Heart right ventricle (tissue), 16 donors: Measurements from ENCODE around the gene GMEB2. TPM values are rescaled to one million over a fixed set of nuclear protein-coding genes. Genes with fewer than 3 reads are reported as not detected.
A peak's percentile ranks its signal among the peaks of the same experiment; 100 is the strongest.
"Not testable (repeated sequence)": the region's sequence is repeated elsewhere in the genome, so short reads cannot be mapped to it uniquely, and the experiment has no call there.

Experiments
- ATAC-seq, 8 donors: fragments of 200-7000 bp; cut with Tn5 transposase; one replicate each; pipeline ENCODE4 v1.9.1; 2020; ENCODE audit warnings: mild to moderate bottlenecking in 8 of 8, moderate library complexity in 8 of 8, moderate number of reproducible peaks in 1 of 8
- DNase-seq, 2 donors: peaks; one replicate each; pipeline ENCODE4 v3.0.0-alpha.2; 2020
- H3K27ac ChIP-seq, 10 donors: fragments of 200-600 bp; sonication (generic) in 2 of 10; one replicate each; pipeline versions ENCODE4 v1.5.0 to v1.8.0; 2020 to 2022; ENCODE audit warnings: mild to moderate bottlenecking in 3 of 10
- H3K27me3 ChIP-seq, 7 donors: fragments of 200-600 bp; one replicate each; pipeline ENCODE4 v1.8.0; 2021 to 2022; ENCODE audit warnings: mild to moderate bottlenecking in 2 of 7
- H3K36me3 ChIP-seq, 9 donors: fragments of 200-600 bp; sonication (generic) in 1 of 9; one replicate each; pipeline versions ENCODE4 v1.5.0 to v1.8.0; 2020 to 2022; ENCODE audit warnings: mild to moderate bottlenecking in 2 of 9
- H3K4me1 ChIP-seq, 9 donors: fragments of 200-600 bp; sonication (generic) in 1 of 9; one replicate each; pipeline versions ENCODE4 v1.5.0 to v1.8.0; 2020 to 2022; ENCODE audit warnings: mild to moderate bottlenecking in 4 of 9
- H3K4me3 ChIP-seq, 10 donors: fragments of 200-600 bp; sonication (generic) in 2 of 10; one replicate each; pipeline versions ENCODE4 v1.5.0 to v1.8.0; 2020 to 2022; ENCODE audit warnings: mild to moderate bottlenecking in 7 of 10, moderate library complexity in 2 of 10
- H3K9me3 ChIP-seq, 11 donors: fragments of 200-600 bp in 10 of 11; sonication (generic) in 2 of 11; one replicate each; pipeline versions ENCODE4 v1.5.0 to v1.8.0; 2013 to 2022; ENCODE audit warnings: mild to moderate bottlenecking in 2 of 11, control low read depth in 1 of 11, moderate library complexity in 1 of 11
- CTCF ChIP-seq, 9 donors: fragments of 200-600 bp; sonication (generic) in 2 of 9; IDR thresholded peaks; one replicate each; pipeline versions ENCODE4 v1.5.0 to v1.8.0; 2021 to 2022; ENCODE audit warnings: antibody characterized with exemption in 9 of 9, mild to moderate bottlenecking in 5 of 9, moderate library complexity in 1 of 9
- WGBS, 2 donors: extraction: QIAGEN DNeasy Blood & Tissue Kit; methylation state at CpG; one replicate each; pipeline ENCODE4 v1.1.7; 2013; ENCODE audit warnings: inconsistent platforms in 1 of 2; 5-methylcytosine and 5-hydroxymethylcytosine counted together
- intact Hi-C, 10 donors: fragments of 100-400 bp; cut with DNase I; formaldehyde crosslinking; loops; one replicate each; pipeline versions ENCODE4 v1.11.1 to v1.14.2; 2022
- polyA plus RNA-seq, 2 donors: library from polyadenylated mRNA; stranded (reverse); fragments of 200-250 nt; gene quantifications; one replicate each; pipeline ENCODE4 v1.2.3, GENCODE V29; 2013
- total RNA-seq, 10 donors: library from RNA; stranded (reverse); fragmentation: NEBNext Ultra II Directional in 3 of 10; extraction: Animal tissue kit (Norgen Biotek cat#: 25700) in 3 of 10; gene quantifications; one replicate each; pipeline versions ENCODE4 v1.2.1 to v1.2.4, GENCODE V29; 2021 to 2023
- donor health status: Arrhythmogenic right ventricular cardiomyopathy.
- donor health status: ischemic (EF 13 %, LVEDD 7.1; RV severe dilation, severe dysfunction).
- donor health status: healthy with polysubstance abuse.
- donor health status: DM: no; HTN: yes; CAD: no.
- donor health status: DM: no; HTN: no; CAD: no.
- donor health status: ischemic (EF 25% LVEDD 6.9; RV normal size, moderate dysfunction).
- donor health status: ischemic (EF 25% LVEDD 5.7; RV mildly dilated, moderate dysfunction).
- donor health status: healthy.
- donor health status: DM: yes; HTN: yes; CAD: no.
- donor health status: Ischemic cardiomyopathy.
- donor health status: ischemic (EF 35%, LVEDD 5.7; RV mildly dilated, moderate dysfunction).
- donor health status: nonischemic (EF 11% LVEDD 7.7; RV severe dilation, severe dysfunction).
- donor health status: DM: yes; HTN: yes; CAD: no.
- donor health status: PGD.
- donor health status: ischemic (EF 29% LVEDD 5.4; RV normal size, mild dysfunction).
- donor health status: nonischemic (EF 23%, LVEDD 6.1; RV moderate dilation, normal function).

GMEB2 gene
- total and polyA plus RNA-seq, 12 donors, result 4.9 to 8.2 (median 5.9) TPM

GRCh38 chr20:63642527-63643247 lies 15.8 kb upstream of the GMEB2 start:
- Histone ChIP-seq H3K9me3 (no peaks in the 10 kb centered on the region), H3K4me3 (peak overlapping the region; percentile 21 to 61 (median 56)), H3K27ac (peak overlapping the region in 1 of 10 donors; percentile 75), H3K27me3 (no peaks in the 10 kb centered on the region), H3K4me1 (peaks cover 4 to 37% (median 14%) of the 10 kb centered on the region in 9 donors), H3K36me3 (no peaks in the 10 kb centered on the region)
- no peak for TF ChIP-seq CTCF (IDR thresholded peaks at IDR 0.05)
- ATAC-seq (peak in 1 of 8 donors; percentile 4), DNase-seq (no peak)
- intact Hi-C loops, result no loop called here
- WGBS, 2 donors, result 35 to 40% methylated on average over 29 of the region's 29 CpGs

- intact Hi-C loops, result no loop called here
- ATAC-seq, result peak; percentile 83 to 91 (median 88)
- H3K27ac ChIP-seq, result peak overlapping the region; percentile 81 to 98 (median 90)
- H3K36me3 ChIP-seq, result no peaks in the 10 kb centered on the region
- 2 to 3% methylated on average over 67 to 86 of the region's 86 CpGs for WGBS, 2 donors
- H3K9me3 ChIP-seq, result no peaks in the 10 kb centered on the region
- peaks cover 4 to 37% (median 14%) of the 10 kb centered on the region in 9 donors for H3K4me1 ChIP-seq
- peak in 7 of 9 donors; percentile 16 to 48 (median 39) for TF ChIP-seq CTCF (IDR thresholded peaks at IDR 0.05)
- peak overlapping the region; percentile 21 to 73 (median 62) for H3K4me3 ChIP-seq
- H3K27me3 ChIP-seq, result no peaks in the 10 kb centered on the region
- DNase-seq, result peak; percentile 86 to 91
Measured at GRCh38 chr20:63641792-63642523, 15.1 kb upstream of the GMEB2 start.

GRCh38 chr20:63641146-63641791 lies 14.4 kb upstream of the GMEB2 start:
- 17 to 23% methylated on average over 41 of the region's 47 CpGs for WGBS, 2 donors
- DNase-seq, result peak in 1 of 2 donors; percentile 48
- no peaks in the 10 kb centered on the region for H3K36me3 ChIP-seq
- H3K4me3 ChIP-seq, result peak overlapping the region; percentile 47 to 73 (median 62)
- no peak for TF ChIP-seq CTCF (IDR thresholded peaks at IDR 0.05)
- intact Hi-C loops, result no loop called here
- H3K9me3 ChIP-seq, result no peaks in the 10 kb centered on the region
- no peaks in the 10 kb centered on the region for H3K27me3 ChIP-seq
- H3K27ac ChIP-seq, result peak overlapping the region; percentile 81 to 98 (median 90)
- ATAC-seq, result peak; percentile 19 to 63 (median 37)
- H3K4me1 ChIP-seq, result peaks cover 4 to 40% (median 14%) of the 10 kb centered on the region in 9 donors

- intact Hi-C loops, H3K27me3 ChIP-seq, H3K9me3 ChIP-seq, DNase-seq, H3K36me3 ChIP-seq: not testable (repeated sequence)
- H3K4me3 ChIP-seq, result peak overlapping the region in 9 of 10 donors; percentile 18 to 73 (median 33)
- H3K27ac ChIP-seq, result peak overlapping the region; percentile 7 to 91 (median 84)
- 63 to 71% methylated on average over 6 to 17 of the region's 17 CpGs for WGBS, 2 donors
- peaks cover 4 to 46% (median 14%) of the 10 kb centered on the region in 9 donors for H3K4me1 ChIP-seq
- peak in 1 of 8 donors; percentile 4 for ATAC-seq
Measured at GRCh38 chr20:63640686-63641085, 13.8 kb upstream of the GMEB2 start.
